Activated naive CD8-positive, alpha-beta T cell treated with anti-CD3 and anti-CD28 coated beads, Interleukin-2, amount 50 U/mL, for 16 hours (primary cell): ENCODE measurements around the gene ALOX15B.
"Not testable (repeated sequence)": the region's sequence is repeated elsewhere in the genome, so short reads cannot be mapped to it uniquely, and the experiment has no call there.

Source experiments
- DNase-seq: peaks from one replicate; pipeline ENCODE4 v3.0.0-alpha.2; 2020; ENCODE audit warnings: low read depth, low spot score

The ALOX15B gene

GRCh38 chr17:8061851-8062250, 23.0 kb downstream of the ALOX15B start:
- DNase-seq, result not testable (repeated sequence)

GRCh38 chr17:8062435-8062806, 23.6 kb downstream of the ALOX15B start:
- no peak for DNase-seq

DNA sequence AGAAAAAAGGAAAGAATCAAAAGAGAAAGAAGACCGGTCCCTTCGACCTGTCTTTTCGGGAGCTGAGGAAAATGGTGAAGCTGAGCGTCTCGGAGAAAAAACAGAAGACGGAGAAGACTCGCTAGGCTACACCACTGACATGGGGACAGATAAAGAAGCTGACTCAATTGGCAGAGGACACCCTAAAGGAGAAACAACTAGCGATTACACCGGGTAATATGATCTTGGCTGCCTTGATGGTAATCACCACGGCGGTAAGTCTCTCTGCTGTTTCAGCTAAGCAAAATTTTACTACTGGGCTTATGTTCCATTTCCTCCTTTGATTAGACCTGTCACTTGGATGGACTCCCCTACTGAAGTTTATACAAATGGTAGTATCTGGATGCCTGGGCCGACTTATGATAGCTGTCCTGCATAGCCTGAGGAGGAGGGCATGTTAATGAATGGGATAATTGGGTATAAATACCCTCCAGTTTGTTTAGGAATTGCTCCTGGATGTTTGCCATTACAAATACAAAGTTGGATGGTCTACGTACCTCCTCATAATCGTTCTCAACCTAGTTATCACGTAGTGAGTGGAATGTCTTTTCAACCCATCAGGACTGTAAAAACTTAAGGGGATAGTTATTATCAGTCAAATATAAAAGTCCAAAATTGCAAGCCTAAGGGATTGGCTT, 24.1 kb downstream of the ALOX15B start:
- no peak for DNase-seq

DNA sequence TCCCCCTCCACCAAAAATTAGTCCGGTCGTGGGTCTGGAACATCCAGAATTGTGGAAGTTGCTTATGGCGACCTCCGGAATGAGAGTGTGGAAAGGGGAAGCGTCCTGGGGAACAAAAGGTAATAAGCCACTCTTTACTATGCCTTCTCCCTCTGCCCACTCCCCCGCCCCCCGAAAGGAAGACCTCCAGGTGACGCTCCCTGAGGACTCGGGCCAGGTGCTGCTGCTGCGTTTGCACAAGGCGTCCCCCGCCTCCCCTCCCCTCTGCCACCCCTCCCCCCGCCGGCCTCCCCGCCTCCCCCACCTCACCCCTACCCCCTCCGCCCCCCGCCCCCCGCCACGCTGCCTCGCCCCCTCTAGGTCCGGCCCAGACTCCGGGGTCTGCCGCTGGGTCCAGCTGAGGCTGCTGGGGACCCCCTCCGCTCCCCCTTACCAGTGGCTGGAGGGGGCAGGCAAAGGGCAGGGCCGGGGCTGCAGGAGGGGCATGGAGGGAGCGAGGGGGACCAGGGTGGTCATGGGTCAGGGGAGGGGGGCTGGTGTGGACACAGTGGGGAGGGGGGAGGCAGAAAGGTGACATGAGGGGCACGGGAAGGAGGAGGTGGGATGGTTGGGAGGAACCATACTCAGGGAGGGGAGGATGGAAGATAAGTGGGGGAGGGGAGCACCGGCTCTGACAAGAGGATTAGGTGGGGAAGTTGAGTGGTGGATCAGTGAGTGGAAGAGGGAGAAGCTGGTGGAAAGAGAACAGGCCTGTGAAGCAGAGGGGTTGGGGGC, 25.1 kb downstream of the ALOX15B start:
- DNase-seq, result no peak

DNA sequence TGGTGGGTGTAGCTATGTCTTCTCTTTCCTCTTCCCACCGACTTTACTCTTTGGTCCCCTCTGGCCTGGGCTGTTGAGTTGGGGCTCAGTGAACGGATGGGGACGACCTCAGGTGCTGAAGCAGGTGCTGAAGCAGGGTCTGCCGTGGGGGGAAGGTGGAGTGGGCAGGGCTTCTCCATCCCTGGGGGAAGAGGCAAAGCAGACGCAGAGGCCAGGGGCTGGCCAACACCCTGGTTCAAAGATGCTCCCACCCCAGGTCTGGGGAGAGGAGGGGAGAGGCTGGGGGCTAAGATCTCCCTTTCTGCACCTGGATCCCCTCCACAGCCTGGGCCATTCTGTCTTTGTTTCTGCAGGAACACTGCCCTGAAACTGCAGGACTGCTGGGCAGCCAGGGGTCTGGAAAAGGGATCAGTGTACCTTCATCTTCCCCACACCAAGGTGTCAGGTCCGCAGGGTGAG, 25.7 kb downstream of the ALOX15B start:
- DNase-seq, result no peak

- DNase-seq, result no peak
Measured at GRCh38 chr17:8066841-8067775, 28.2 kb downstream of the ALOX15B start.

GRCh38 chr17:8067806-8068205, 28.9 kb downstream of the ALOX15B start:
- no peak for DNase-seq

GRCh38 chr17:8068736-8069586, 30.1 kb downstream of the ALOX15B start:
- DNase-seq, result no peak

DNA sequence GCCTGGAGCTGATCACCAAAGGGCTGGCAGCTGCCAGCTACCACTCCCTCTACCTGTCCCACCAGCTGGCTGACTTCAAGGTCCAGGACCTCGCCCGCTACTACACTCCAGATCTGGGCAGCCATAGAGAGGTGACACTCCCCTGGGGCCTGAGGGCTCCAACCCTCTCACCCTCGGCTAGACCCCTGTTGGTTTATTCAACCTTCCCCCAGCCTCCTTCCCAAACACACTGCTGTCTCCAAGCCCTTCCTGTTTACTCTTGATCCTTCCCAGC, 30.7 kb downstream of the ALOX15B start:
- no peak for DNase-seq

GRCh38 chr17:8071496-8071895, 32.6 kb downstream of the ALOX15B start:
- DNase-seq, result no peak

DNA sequence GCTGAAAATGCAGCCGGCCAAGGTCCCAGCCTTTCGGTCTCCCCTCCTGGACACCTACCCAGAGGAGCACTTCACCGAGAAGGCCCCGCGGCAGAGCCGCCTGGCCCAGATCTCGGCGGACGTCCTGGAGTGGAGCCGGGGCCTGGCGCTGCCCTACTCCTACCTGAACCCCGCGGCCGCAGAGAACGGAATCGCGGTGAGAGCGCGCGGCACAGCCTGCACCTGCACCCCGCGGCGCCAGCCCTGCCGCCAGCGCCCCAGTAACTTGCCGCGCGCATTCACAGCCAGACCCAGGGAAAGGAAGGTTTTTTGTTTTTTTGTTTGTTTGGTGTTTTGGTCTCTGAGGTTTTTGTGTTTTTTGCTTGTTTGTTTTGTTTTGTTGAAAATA, 33.5 kb downstream of the ALOX15B start:
- no peak for DNase-seq

DNA sequence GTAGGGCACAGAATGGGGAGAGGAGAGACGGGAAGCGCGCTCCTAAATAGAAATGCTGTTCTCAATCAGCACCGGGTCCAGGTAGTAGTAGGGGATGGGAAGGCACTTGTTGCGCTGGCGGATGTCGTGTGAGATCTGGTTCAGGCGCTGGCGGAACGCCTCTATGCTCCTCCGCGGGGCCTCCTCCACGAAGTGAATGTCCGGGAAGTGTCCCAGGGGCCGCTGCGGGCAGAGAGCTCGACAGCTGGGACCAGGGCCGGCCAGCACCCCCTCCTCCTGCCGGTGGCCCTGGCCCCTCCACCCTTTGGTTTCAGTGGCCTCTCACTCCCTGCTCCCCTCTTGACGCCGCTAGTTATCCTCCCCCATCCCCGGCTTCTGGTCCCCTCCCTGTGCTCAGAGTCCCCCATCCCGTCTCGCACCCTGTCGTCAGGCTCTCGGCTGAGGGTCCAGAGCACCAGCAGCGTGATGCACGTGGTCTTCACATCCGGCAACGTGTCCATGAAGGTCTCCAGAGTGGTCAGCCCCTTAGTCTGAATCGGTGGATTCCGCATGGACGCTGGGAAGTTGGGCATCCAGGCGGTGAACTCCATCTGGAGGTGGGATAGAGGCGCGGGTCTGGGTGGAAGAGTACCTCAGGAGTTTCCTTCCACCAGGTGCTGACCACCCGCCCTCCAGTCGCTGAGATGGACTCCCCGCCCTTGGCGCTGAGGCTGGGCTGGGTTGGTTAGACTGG, 34.0 kb downstream of the ALOX15B start:
- no peak for DNase-seq

GRCh38 chr17:8073627-8074484, 35.0 kb downstream of the ALOX15B start:
- peak; percentile 75 for DNase-seq

- no peak for DNase-seq
Measured at GRCh38 chr17:8074554-8074953, 35.7 kb downstream of the ALOX15B start.

DNA sequence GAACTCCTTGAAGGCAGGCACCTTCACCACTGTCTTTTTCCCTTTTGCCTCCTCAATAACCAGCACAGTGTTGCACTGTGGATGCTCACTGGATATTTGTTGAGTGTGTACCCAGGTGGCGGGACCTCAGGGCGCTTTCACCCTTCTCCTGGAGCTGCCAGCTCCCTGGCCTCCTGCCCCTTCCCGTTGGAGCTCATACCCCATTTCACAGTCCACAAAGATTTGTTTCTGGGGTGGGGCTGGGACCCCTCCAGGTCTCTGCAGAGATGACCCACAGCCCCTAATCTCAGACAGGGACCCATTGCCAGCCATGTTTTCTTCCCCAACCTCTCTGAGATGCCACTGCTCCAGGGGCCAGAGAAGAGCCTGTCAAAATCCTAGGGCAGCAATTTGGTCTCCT, 36.2 kb downstream of the ALOX15B start:
- no peak for DNase-seq

DNA sequence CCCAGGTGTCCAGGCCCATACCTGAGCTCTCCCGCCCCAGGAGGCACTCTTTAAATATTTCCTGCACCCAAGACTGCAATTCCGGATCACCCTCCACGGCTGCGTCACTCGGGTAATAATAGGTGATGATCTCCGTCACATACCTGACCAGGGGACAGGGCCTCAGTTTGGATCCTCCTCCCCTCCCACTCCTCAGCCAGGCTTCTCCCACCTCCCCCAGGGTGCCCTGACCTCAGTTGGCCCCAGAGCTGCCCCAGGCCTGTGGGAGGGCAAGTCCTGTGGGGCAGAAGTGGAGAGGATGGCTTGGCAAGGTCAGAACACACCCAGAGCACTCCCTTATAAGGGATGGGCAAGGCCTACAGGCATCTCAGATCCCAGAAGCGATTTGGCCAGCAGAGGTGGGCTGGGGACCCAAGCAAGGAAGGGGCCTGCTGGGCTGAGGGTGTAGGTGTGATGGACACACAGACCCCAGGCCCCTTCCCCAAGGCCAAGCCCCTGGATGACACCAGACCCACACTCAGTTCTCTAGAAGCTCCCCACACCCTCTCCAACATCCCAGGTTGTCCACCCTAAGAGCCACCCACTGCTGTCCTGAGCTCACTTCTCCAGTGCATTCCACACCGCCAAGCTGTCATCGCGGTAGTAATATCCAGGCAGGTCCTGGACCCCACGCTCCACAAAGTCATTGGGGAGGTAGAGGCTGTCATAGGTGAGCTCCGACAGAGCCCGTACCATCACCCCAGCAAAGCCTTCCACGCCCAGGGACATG, 36.9 kb downstream of the ALOX15B start:
- no peak for DNase-seq

DNA sequence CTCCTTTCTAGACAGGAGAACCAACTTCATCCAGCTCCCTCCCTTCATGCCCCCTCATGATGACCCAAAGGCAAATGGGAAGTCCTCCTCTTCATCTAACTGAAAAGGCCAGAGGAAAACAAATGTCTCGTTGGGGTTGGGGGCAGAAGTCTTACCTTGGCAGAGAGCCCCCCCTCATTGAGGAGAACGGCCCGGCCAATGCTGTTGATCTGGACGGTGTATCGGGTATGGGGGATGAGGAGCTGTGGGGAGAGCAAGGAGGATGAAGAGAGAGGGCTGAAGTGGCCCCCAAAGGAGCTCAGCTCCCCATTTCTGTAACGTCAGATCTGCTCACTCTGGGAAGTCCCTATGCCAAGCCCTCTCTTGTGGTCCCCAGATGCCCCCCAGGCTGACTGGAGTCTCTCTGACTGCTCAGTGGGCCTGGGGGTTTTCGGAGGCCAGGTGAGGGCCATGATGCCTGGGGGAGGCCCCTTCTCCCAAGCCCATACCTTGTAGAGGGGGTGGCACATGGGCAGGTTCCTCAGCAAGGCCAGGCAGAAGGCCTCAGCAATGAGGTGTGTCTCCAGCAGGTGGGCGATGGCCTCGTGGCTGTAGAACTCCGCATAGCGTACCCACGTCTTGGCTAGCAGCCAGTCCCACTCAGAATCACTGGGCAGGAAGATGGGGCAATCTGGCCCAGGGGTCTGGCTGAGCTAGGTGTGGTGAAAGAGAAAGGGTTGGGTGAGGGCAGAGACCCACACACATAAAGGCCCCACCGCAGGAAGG, 37.8 kb downstream of the ALOX15B start:
- no peak for DNase-seq

DNA sequence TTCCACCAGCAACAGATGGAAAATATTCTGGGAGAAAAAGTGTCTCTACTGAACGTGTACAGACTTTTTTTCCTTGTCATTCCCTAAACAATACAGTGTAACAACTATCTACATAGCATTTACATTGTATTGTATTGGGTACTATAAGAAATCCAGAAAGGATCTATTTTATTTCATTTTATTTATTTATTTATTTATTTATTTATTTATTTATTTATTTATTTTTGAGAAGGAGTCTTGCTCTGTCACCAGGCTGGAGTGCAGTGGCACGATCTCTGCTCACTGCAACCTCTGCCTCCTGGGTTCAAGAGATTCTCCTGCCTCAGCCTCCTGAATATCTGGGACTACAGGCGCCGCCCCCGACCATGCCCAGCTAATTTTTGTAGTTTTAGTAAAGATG, 39.1 kb downstream of the ALOX15B start:
- not testable (repeated sequence) for DNase-seq
